Regular cardiac myocyte (primary cell): ENCODE measurements around the gene ABCF1. TPM values are rescaled to one million over a fixed set of nuclear protein-coding genes. Genes with fewer than 3 reads are reported as not detected.

Experiments
- total RNA-seq: library from RNA; depleted of rRNA; stranded (reverse); fragments of >200 nt; gene quantifications from 2 replicates; pipeline ENCODE4 v1.2.3, GENCODE V29; 2014

ABCF1 gene
- 46.2 and 89.9 TPM in 2 replicates for total RNA-seq

GRCh38 chr6:30571075-30571761, at the start of gene ABCF1:
Gene ABCF1, plus strand, starts transcription at chr6:30571442. Its CDS starts 46 bp downstream, at chr6:30571488.

GRCh38 chr6:30556066-30556905, 15.0 kb upstream of the ABCF1 start, which contains the start of gene GNL1:
Gene GNL1, minus strand, starts transcription at chr6:30556489. Its CDS starts 286 bp downstream, at chr6:30556203.

GRCh38 chr6:30556906-30557682, 14.1 kb upstream of the ABCF1 start, which contains the start of gene PRR3:
Gene PRR3, plus strand, starts transcription at chr6:30557295. Its CDS starts 50 bp downstream, at chr6:30557345.

GRCh38 chr6:30616811-30617564, 45.7 kb downstream of the ABCF1 start, which contains the start of gene PPP1R10:
Gene PPP1R10, minus strand, starts transcription at chr6:30617243. Its CDS starts 7,299 bp downstream, at chr6:30609944.

GRCh38 chr6:30617565-30618269, 46.5 kb downstream of the ABCF1 start, which contains the start of gene MRPS18B:
Gene MRPS18B, plus strand, starts transcription at chr6:30617840. Its CDS starts 26 bp downstream, at chr6:30617866.

GRCh38 chr6:30626484-30627366, 55.5 kb downstream of the ABCF1 start, which contains the start of gene ATAT1:
Gene ATAT1, plus strand, starts transcription at chr6:30626874.

Other genes with a start within 250 kb of the ABCF1 start
- gene TRIM39, start 244.5 kb upstream of the ABCF1 start, total RNA-seq, result 9.0 and 9.6 TPM in 2 replicates
- gene RPP21, start 226.3 kb upstream of the ABCF1 start, total RNA-seq, result 24.8 and 32.4 TPM in 2 replicates
- 102 and 274 TPM in 2 replicates for gene HLA-E, start 81.9 kb upstream of the ABCF1 start, total RNA-seq
- gene GNL1, start 15.0 kb upstream of the ABCF1 start, total RNA-seq, result 50.7 and 52.1 TPM in 2 replicates
- gene PRR3, start 14.1 kb upstream of the ABCF1 start, total RNA-seq, result 4.4 and 5.9 TPM in 2 replicates
- gene PPP1R10, start 45.8 kb downstream of the ABCF1 start, total RNA-seq, result 7.0 and 19.6 TPM in 2 replicates
- 30.4 and 53.7 TPM in 2 replicates for gene MRPS18B, start 46.4 kb downstream of the ABCF1 start, total RNA-seq
- 2.0 and 3.6 TPM in 2 replicates for gene ATAT1, start 55.4 kb downstream of the ABCF1 start, total RNA-seq
- 8.8 and 22.8 TPM in 2 replicates for gene C6orf136, start 75.7 kb downstream of the ABCF1 start, total RNA-seq
- 31.9 and 52.0 TPM in 2 replicates for gene DHX16, start 101.6 kb downstream of the ABCF1 start, total RNA-seq
- gene PPP1R18, start 115.2 kb downstream of the ABCF1 start, total RNA-seq, result 46.8 and 48.5 TPM in 2 replicates
- 1.7 and 2.9 TPM in 2 replicates for gene NRM, start 119.5 kb downstream of the ABCF1 start, total RNA-seq
- 4.8 and 10.9 TPM in 2 replicates for gene MDC1, start 145.8 kb downstream of the ABCF1 start, total RNA-seq
- gene TUBB, start 148.9 kb downstream of the ABCF1 start, total RNA-seq, result 338 and 856 TPM in 2 replicates
- 71.3 and 146 TPM in 2 replicates for gene FLOT1, start 171.2 kb downstream of the ABCF1 start, total RNA-seq
- 105 and 239 TPM in 2 replicates for gene IER3, start 173.1 kb downstream of the ABCF1 start, total RNA-seq